A549 treated with AZD2906 at 1 μM for 4 hours (cell line): ENCODE measurements around the gene SIT1. TPM values are rescaled to one million over a fixed set of nuclear protein-coding genes. Genes with fewer than 3 reads are reported as not detected.

Experiments used
- total RNA-seq: library from RNA; stranded (reverse); fragments of 200-300 nt; extraction: Qiagen RNA extraction; gene quantifications from 5 replicates; pipeline ENCODE4 v1.2.3, GENCODE V29; 2022

Gene SIT1
- 0.07 TPM in 1 of 5 replicates, not detected in the others for total RNA-seq

DNA sequence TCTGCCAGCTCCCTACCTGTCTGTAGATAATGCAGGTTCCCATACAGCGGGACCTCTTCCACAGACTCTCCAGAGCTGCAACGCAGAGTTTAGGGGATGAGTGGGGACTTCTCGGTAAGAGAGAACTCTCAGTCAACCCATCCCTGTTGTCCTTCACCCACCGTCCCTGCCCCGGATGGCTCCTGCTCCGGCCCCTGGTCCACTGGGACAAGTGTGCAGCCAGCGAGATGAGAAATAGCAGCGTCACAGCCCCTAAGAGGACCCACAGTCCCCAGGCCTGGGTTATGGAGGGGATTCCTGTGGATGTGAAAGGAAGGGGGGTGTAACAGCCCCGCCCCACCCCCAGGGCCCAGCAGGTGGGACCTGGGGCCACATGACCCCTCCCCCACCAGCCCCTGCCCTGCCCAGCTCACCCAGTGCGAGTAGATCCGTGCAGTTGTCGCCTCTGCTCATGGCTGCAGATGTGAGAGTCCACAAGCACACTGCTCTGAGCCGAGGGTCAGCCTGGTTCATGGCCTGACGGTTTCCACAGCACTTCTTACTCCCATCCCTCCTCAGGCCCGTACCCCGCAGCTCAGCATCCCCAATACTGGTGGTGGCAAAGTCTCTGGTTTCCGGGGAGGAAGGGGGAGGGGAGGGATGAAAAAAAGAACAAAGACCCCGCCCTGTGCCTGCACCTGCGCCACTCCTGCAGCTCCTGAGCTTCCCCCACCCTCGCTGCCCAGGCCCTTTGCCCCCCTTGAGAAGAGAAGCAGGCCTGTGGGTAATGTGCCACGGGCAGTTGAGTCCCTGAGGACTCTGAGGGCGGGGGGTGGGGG is at the start of gene SIT1:
Gene SIT1 (minus strand): TSS at position 591 of the 818 bp plus-strand sequence. CDS start 78 bp downstream, at position 513.

GRCh38 chr9:35689542-35690293 is 39.0 kb upstream of the SIT1 start, which contains the start of gene TPM2:
Gene TPM2 (minus strand): TSS chr9:35689925. CDS start chr9:35689817, 108 bp downstream.

DNA sequence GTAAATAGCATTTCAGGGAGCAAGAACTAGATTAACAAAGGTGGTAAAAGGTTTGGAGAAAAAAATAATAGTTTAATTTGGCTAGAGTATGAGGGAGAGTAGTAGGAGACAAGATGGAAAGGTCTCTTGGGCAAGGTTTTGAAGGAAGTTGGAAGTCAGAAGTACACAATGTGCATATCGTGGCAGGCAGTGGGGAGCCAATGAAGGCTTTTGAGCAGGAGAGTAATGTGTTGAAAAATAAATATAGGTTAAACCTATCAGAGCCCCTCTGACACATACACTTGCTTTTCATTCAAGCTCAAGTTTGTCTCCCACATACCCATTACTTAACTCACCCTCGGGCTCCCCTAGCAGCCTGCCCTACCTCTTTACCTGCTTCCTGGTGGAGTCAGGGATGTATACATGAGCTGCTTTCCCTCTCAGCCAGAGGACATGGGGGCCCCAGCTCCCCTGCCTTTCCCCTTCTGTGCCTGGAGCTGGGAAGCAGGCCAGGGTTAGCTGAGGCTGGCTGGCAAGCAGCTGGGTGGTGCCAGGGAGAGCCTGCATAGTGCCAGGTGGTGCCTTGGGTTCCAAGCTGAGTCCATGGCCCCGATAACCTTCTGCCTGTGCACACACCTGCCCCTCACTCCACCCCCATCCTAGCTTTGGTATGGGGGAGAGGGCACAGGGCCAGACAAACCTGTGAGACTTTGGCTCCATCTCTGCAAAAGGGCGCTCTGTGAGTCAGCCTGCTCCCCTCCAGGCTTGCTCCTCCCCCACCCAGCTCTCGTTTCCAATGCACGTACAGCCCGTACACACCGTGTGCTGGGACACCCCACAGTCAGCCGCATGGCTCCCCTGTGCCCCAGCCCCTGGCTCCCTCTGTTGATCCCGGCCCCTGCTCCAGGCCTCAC is 22.6 kb upstream of the SIT1 start, which contains the start of gene CA9:
Gene CA9 (plus strand): TSS at position 797 of the 893 bp plus-strand sequence. CDS start 32 bp downstream, at position 829.

GRCh38 chr9:35664531-35665470 is 14.1 kb upstream of the SIT1 start, which contains the start of gene ARHGEF39:
Gene ARHGEF39 (minus strand): TSS chr9:35665195. CDS start chr9:35665169, 26 bp downstream.

GRCh38 chr9:35658137-35658967 is 7.6 kb upstream of the SIT1 start, which contains the start of gene CCDC107:
Gene CCDC107 (plus strand): TSS chr9:35658292. CDS start chr9:35658380, 88 bp downstream.

GRCh38 chr9:35657546-35658136 is 6.9 kb upstream of the SIT1 start, which contains the start of gene RMRP:
Gene RMRP (minus strand): TSS chr9:35658019.

GRCh38 chr9:35618325-35618727 is 32.4 kb downstream of the SIT1 start, which contains the start of gene CD72:
Gene CD72 (minus strand): TSS chr9:35618413. CDS start chr9:35618303, 110 bp downstream.

GRCh38 chr9:35604578-35605350 is 46.0 kb downstream of the SIT1 start, which contains the start of gene TESK1:
Gene TESK1 (plus strand): TSS chr9:35605262. CDS start chr9:35605620, 358 bp downstream.

Other genes starting within 250 kb of the SIT1 start
- 26.6 to 32.2 TPM (median 31.5 TPM) in 5 replicates for gene RUSC2, start 160.8 kb downstream of the SIT1 start, total RNA-seq
- gene TESK1, start 45.7 kb downstream of the SIT1 start, total RNA-seq: 21.8 to 29.3 TPM (median 28.4 TPM) in 5 replicates
- gene CD72, start 32.5 kb downstream of the SIT1 start, total RNA-seq: 0.15 to 0.22 TPM (median 0.17 TPM) in 4 of 5 replicates, not detected in the other
- gene RMRP, start 7.1 kb upstream of the SIT1 start, total RNA-seq: 5.1 to 14.3 TPM (median 9.2 TPM) in 4 of 5 replicates, not detected in the other
- 25.4 to 33.7 TPM (median 32.3 TPM) in 5 replicates for gene CCDC107, start 7.4 kb upstream of the SIT1 start, total RNA-seq
- gene ARHGEF39, start 14.3 kb upstream of the SIT1 start, total RNA-seq: 11.1 to 18.8 TPM (median 16.6 TPM) in 5 replicates
- gene CA9, start 23.0 kb upstream of the SIT1 start, total RNA-seq: 6.0 to 10.6 TPM (median 8.0 TPM) in 5 replicates
- 647 to 712 TPM (median 698 TPM) in 5 replicates for gene TPM2, start 39.0 kb upstream of the SIT1 start, total RNA-seq
- gene TLN1, start 81.3 kb upstream of the SIT1 start, total RNA-seq: 118 to 145 TPM (median 125 TPM) in 5 replicates
- 54.4 to 63.2 TPM (median 57.3 TPM) in 5 replicates for gene CREB3, start 81.7 kb upstream of the SIT1 start, total RNA-seq
- 28.4 to 39.2 TPM (median 31.7 TPM) in 5 replicates for gene GBA2, start 98.3 kb upstream of the SIT1 start, total RNA-seq
- 13.5 to 17.7 TPM (median 14.7 TPM) in 5 replicates for gene RGP1, start 98.4 kb upstream of the SIT1 start, total RNA-seq
- 0.15 to 0.38 TPM (median 0.23 TPM) in 4 of 5 replicates, not detected in the other for gene MSMP, start 103.3 kb upstream of the SIT1 start, total RNA-seq
- 4.2 to 6.3 TPM (median 4.6 TPM) in 5 replicates for gene NPR2, start 140.7 kb upstream of the SIT1 start, total RNA-seq
- 0.34 to 0.52 TPM (median 0.35 TPM) in 5 replicates for gene SPAG8, start 161.3 kb upstream of the SIT1 start, total RNA-seq
- gene HINT2, start 164.1 kb upstream of the SIT1 start, total RNA-seq: 69.1 to 112 TPM (median 101 TPM) in 5 replicates
- not detected in 5 replicates for gene FAM221B, start 177.8 kb upstream of the SIT1 start, total RNA-seq
- 2.4 to 3.5 TPM (median 3.4 TPM) in 5 replicates for gene TMEM8B, start 178.3 kb upstream of the SIT1 start, total RNA-seq
- not detected in 5 replicates for gene OR13J1, start 219.5 kb upstream of the SIT1 start, total RNA-seq